H1 (cell line): ENCODE measurements around the gene CPA3.

Experiments
- SP1 ChIP-seq: IDR thresholded peaks from 2 replicates; pipeline ENCODE4 v1.6.1; 2011; ENCODE audit warnings: low read depth, low read length
- YY1 ChIP-seq: IDR thresholded peaks from 2 replicates; pipeline ENCODE4 v1.6.1; 2011; ENCODE audit warnings: low read depth, mild to moderate bottlenecking, low read length

DNA sequence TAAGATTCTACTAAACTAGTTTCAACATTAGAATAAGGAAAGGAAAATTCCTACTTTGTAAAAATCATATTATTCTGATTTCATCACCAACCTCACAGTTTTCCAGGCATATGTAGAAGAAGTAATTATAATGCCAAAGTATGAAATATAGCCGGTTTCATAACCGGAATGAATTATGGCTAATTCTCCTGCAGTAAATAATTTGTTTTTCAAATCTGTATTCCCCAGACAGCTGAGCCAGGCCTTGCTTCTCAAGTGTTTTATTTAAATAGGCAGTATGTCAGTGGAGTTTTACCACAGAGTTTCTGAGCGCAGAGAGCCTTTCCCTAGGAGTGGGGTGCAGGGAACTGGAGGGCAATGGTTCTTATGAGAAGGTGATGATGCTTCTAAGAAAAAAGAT lies 8.7 kb upstream of the CPA3 start:
- TF ChIP-seq YY1, result no peak
- no peak for TF ChIP-seq SP1
